HG02852 (cell line): Measurements from ENCODE around the gene OGFR.

Source experiments
- ATAC-seq: cut with Tn5 transposase; IDR thresholded peaks from one replicate; pipeline ENCODE4 v1.9.1; 2021; ENCODE audit warnings: mild to moderate bottlenecking, moderate library complexity; ENCODE audit not compliant: unreplicated experiment

The OGFR gene

GRCh38 chr20:62804627-62805154 is at the start of gene OGFR:
OGFR (plus strand) TSS chr20:62804835; CDS start chr20:62804860, 25 bp downstream.
- no peak for ATAC-seq

GRCh38 chr20:62754991-62755356 is 49.7 kb upstream of the OGFR start:
- no peak for ATAC-seq

- ATAC-seq: no peak
Observed at GRCh38 chr20:62755817-62756724, 48.6 kb upstream of the OGFR start.

GRCh38 chr20:62758226-62758912 is 46.3 kb upstream of the OGFR start:
- ATAC-seq: no peak

GRCh38 chr20:62759981-62760431 is 44.6 kb upstream of the OGFR start:
- ATAC-seq: no peak

- no peak for ATAC-seq
Observed at GRCh38 chr20:62760471-62760855, 44.2 kb upstream of the OGFR start.

GRCh38 chr20:62760856-62761758 is 43.5 kb upstream of the OGFR start:
- ATAC-seq: no peak

- ATAC-seq: no peak
Observed at GRCh38 chr20:62761759-62762131, 42.9 kb upstream of the OGFR start.

- no peak for ATAC-seq
Observed at GRCh38 chr20:62762376-62762775, 42.3 kb upstream of the OGFR start.

- ATAC-seq: no peak
Observed at GRCh38 chr20:62762801-62763368, 41.8 kb upstream of the OGFR start.

GRCh38 chr20:62763404-62763803 is 41.2 kb upstream of the OGFR start:
- no peak for ATAC-seq

GRCh38 chr20:62764156-62764935 is 40.3 kb upstream of the OGFR start:
- no peak for ATAC-seq

- no peak for ATAC-seq
Observed at GRCh38 chr20:62765021-62765420, 39.6 kb upstream of the OGFR start.

- ATAC-seq: no peak
Observed at GRCh38 chr20:62765432-62766070, 39.1 kb upstream of the OGFR start.

- no peak for ATAC-seq
Observed at GRCh38 chr20:62766071-62766450, 38.6 kb upstream of the OGFR start.

- no peak for ATAC-seq
Observed at GRCh38 chr20:62766716-62767115, 37.9 kb upstream of the OGFR start.

GRCh38 chr20:62768234-62768546 is 36.4 kb upstream of the OGFR start:
- no peak for ATAC-seq

GRCh38 chr20:62768551-62769287 is 35.9 kb upstream of the OGFR start:
- ATAC-seq: no peak
